HEK293 (cell line): ENCODE data around the gene CD2BP2.
A peak's percentile ranks its signal among the peaks of the same experiment; 100 is the strongest.

Experiments
- CTCF ChIA-PET: fragments of 350-600 bp; formaldehyde crosslinking; extraction: SDS; loops from one replicate; lab custom pipeline; 2021; ENCODE audit warnings: antibody characterized with exemption; lab: Yijun Ruan, JAX
- POLR2A ChIA-PET: fragments of 300-600 bp; formaldehyde crosslinking; extraction: SDS; loops from one replicate; lab custom pipeline; 2020; ENCODE audit warnings: antibody characterized with exemption, inconsistent platforms; lab: Yijun Ruan, JAX
- H3K27ac ChIP-seq: fragments of 200-500 bp; sonication (Bioruptor generic); 2 replicates; pipeline ENCODE4 v1.5.1; 2014; ENCODE audit warnings: low read depth, low read length, control low read depth, inconsistent platforms; ENCODE audit errors: extremely low read depth
- H3K36me3 ChIP-seq, 2 experiments: fragments of 200-500 bp in 1 of 2; sonication (Bioruptor generic) in 1 of 2; 1 replicate in 1 of 2; 2 replicates in 1 of 2; pipeline ENCODE4 v1.5.1; 2014 to 2017; ENCODE audit warnings: inconsistent platforms in 2 of 2, low read length in 2 of 2; ENCODE audit not compliant: control insufficient read depth in 2 of 2, insufficient read depth in 1 of 2
- H3K4me1 ChIP-seq: fragments of 200-500 bp; sonication (Bioruptor generic); 2 replicates; pipeline ENCODE4 v1.5.1; 2014; ENCODE audit warnings: mild to moderate bottlenecking, low read length, inconsistent platforms; ENCODE audit not compliant: control insufficient read depth, insufficient read depth
- H3K4me3 ChIP-seq: 2 replicates; pipeline ENCODE4 v1.5.1; 2011; ENCODE audit warnings: low read depth, mild to moderate bottlenecking, control low read depth, low read length, moderate library complexity
- H3K9me3 ChIP-seq: fragments of 200-500 bp; sonication (Bioruptor generic); 2 replicates; pipeline ENCODE4 v1.5.1; 2014; ENCODE audit warnings: low read depth, low read length, inconsistent platforms; ENCODE audit not compliant: control insufficient read depth, insufficient read depth
- GLI2 ChIP-seq: fragments of 450-650 bp; formaldehyde crosslinking; IDR thresholded peaks from 2 replicates; pipeline ENCODE4; 2017; ENCODE audit warnings: missing biosample characterization, missing genetic modification characterization, low read depth, borderline replicate concordance
- HOXD13 ChIP-seq: sonication (generic); formaldehyde crosslinking; IDR thresholded peaks from 2 replicates; pipeline ENCODE4 v1.8.0; 2022; ENCODE audit warnings: missing genetic modification reagents, borderline replicate concordance
- MEIS1 ChIP-seq: sonication (generic); formaldehyde crosslinking; IDR thresholded peaks from 2 replicates; pipeline ENCODE4 v1.8.1; 2022; ENCODE audit warnings: missing genetic modification reagents, mild to moderate bottlenecking, borderline replicate concordance
- SCRT1 ChIP-seq: fragments of 450-650 bp; formaldehyde crosslinking; IDR thresholded peaks from 2 replicates; pipeline ENCODE4 v1.5.1; 2016; ENCODE audit warnings: missing biosample characterization, missing genetic modification characterization, borderline replicate concordance
- SP7 ChIP-seq: fragments of 450-650 bp; formaldehyde crosslinking; IDR thresholded peaks from 2 replicates; pipeline ENCODE4 v1.5.1; 2016; ENCODE audit warnings: missing biosample characterization, missing genetic modification characterization
- TRIM28 ChIP-seq: IDR thresholded peaks from 2 replicates; pipeline ENCODE4 v1.6.1; 2011; ENCODE audit warnings: low read length, control low read depth, borderline replicate concordance
- ZIC2 ChIP-seq: fragments of 450-650 bp; formaldehyde crosslinking; IDR thresholded peaks from 2 replicates; pipeline ENCODE4 v1.5.1; 2016; ENCODE audit warnings: missing biosample characterization, missing genetic modification characterization
- ZNF132 ChIP-seq: fragments of 450-650 bp; formaldehyde crosslinking; IDR thresholded peaks from 2 replicates; pipeline ENCODE4 v1.5.1; 2017; ENCODE audit warnings: missing biosample characterization, missing genetic modification characterization, borderline replicate concordance
- ZNF155 ChIP-seq: fragments of 450-650 bp; formaldehyde crosslinking; IDR thresholded peaks from 2 replicates; pipeline ENCODE4 v1.5.1; 2016; ENCODE audit warnings: missing biosample characterization, missing genetic modification characterization
- ZNF18 ChIP-seq: fragments of 450-650 bp; formaldehyde crosslinking; IDR thresholded peaks from 2 replicates; pipeline ENCODE4 v1.5.1; 2016; ENCODE audit warnings: missing biosample characterization, missing genetic modification characterization
- ZNF202 ChIP-seq: fragments of 450-650 bp; formaldehyde crosslinking; IDR thresholded peaks from 2 replicates; pipeline ENCODE4 v1.5.1; 2016; ENCODE audit warnings: missing biosample characterization, missing genetic modification characterization, borderline replicate concordance
- ZNF24 ChIP-seq: fragments of 450-650 bp; formaldehyde crosslinking; IDR thresholded peaks from 2 replicates; pipeline ENCODE4 v1.5.1; 2016; ENCODE audit warnings: missing biosample characterization, missing genetic modification characterization
- ZNF350 ChIP-seq: fragments of 450-650 bp; formaldehyde crosslinking; IDR thresholded peaks from 2 replicates; pipeline ENCODE4 v1.5.0; 2017; ENCODE audit warnings: missing biosample characterization, mild to moderate bottlenecking, missing genetic modification characterization
- ZNF404 ChIP-seq: fragments of 450-650 bp; formaldehyde crosslinking; IDR thresholded peaks from 2 replicates; pipeline ENCODE4 v1.5.1; 2017; ENCODE audit warnings: missing biosample characterization, missing genetic modification characterization
- ZNF488 ChIP-seq: fragments of 450-650 bp; formaldehyde crosslinking; IDR thresholded peaks from 2 replicates; pipeline ENCODE4 v1.5.1; 2016; ENCODE audit warnings: missing biosample characterization, missing genetic modification characterization
- ZNF558 ChIP-seq: fragments of 450-650 bp; formaldehyde crosslinking; IDR thresholded peaks from 2 replicates; pipeline ENCODE4 v1.5.1; 2016; ENCODE audit warnings: missing biosample characterization, missing genetic modification characterization
- ZNF610 ChIP-seq: fragments of 450-650 bp; formaldehyde crosslinking; IDR thresholded peaks from 2 replicates; pipeline ENCODE4 v1.5.1; 2016; ENCODE audit warnings: missing biosample characterization, missing genetic modification characterization, borderline replicate concordance
- ZNF701 ChIP-seq: fragments of 450-650 bp; formaldehyde crosslinking; IDR thresholded peaks from 2 replicates; pipeline ENCODE4 v1.5.1; 2016; ENCODE audit warnings: missing biosample characterization, missing genetic modification characterization
- ZNF776 ChIP-seq: fragments of 450-650 bp; formaldehyde crosslinking; IDR thresholded peaks from 2 replicates; pipeline ENCODE4 v1.5.0; 2017; ENCODE audit warnings: missing biosample characterization, missing genetic modification characterization, borderline replicate concordance
- ZNF785 ChIP-seq: fragments of 450-650 bp; formaldehyde crosslinking; IDR thresholded peaks from 2 replicates; pipeline ENCODE4 v1.5.1; 2016; ENCODE audit warnings: missing biosample characterization, missing genetic modification characterization
- ZNF792 ChIP-seq: fragments of 450-650 bp; formaldehyde crosslinking; IDR thresholded peaks from 2 replicates; pipeline ENCODE4 v1.5.1; 2016; ENCODE audit warnings: missing biosample characterization, missing genetic modification characterization
- ZNF837 ChIP-seq: fragments of 450-650 bp; formaldehyde crosslinking; IDR thresholded peaks from 2 replicates; pipeline ENCODE4 v1.5.1; 2016; ENCODE audit warnings: missing biosample characterization, missing genetic modification characterization
- ZNF843 ChIP-seq: fragments of 450-650 bp; formaldehyde crosslinking; IDR thresholded peaks from 2 replicates; pipeline ENCODE4 v1.5.1; 2016; ENCODE audit warnings: missing biosample characterization, missing genetic modification characterization
- ZSCAN23 ChIP-seq: fragments of 450-650 bp; formaldehyde crosslinking; IDR thresholded peaks from 2 replicates; pipeline ENCODE4 v1.5.1; 2016; ENCODE audit warnings: missing biosample characterization, missing genetic modification characterization
- ZSCAN30 ChIP-seq: fragments of 450-650 bp; IDR thresholded peaks from 2 replicates; pipeline ENCODE4 v1.5.1; 2018; ENCODE audit warnings: missing biosample characterization, mild to moderate bottlenecking, missing genetic modification characterization, moderate library complexity
- ZSCAN5A ChIP-seq: fragments of 450-650 bp; formaldehyde crosslinking; IDR thresholded peaks from 2 replicates; pipeline ENCODE4 v1.5.1; 2016; ENCODE audit warnings: missing biosample characterization, missing genetic modification characterization
- TF ChIP-seq, protein P1 (sequence below): fragments of 450-650 bp; formaldehyde crosslinking; IDR thresholded peaks from 2 replicates; pipeline ENCODE4 v1.5.1; 2017; ENCODE audit warnings: missing biosample characterization, mild to moderate bottlenecking, missing genetic modification characterization, moderate library complexity

CD2BP2 gene

GRCh38 chr16:30395992-30396585 lies 41.0 kb upstream of the CD2BP2 start (continued):
- TF ChIP-seq ZSCAN5A = no peak
- peak; percentile 44; the same call in 1 of the 2 replicates for TF ChIP-seq SP7
- 0 out of 2 replicates have a peak, but pooled peaks have one; percentile 1 for TF ChIP-seq ZIC2 (tag by site-specific recombination)

DNA sequence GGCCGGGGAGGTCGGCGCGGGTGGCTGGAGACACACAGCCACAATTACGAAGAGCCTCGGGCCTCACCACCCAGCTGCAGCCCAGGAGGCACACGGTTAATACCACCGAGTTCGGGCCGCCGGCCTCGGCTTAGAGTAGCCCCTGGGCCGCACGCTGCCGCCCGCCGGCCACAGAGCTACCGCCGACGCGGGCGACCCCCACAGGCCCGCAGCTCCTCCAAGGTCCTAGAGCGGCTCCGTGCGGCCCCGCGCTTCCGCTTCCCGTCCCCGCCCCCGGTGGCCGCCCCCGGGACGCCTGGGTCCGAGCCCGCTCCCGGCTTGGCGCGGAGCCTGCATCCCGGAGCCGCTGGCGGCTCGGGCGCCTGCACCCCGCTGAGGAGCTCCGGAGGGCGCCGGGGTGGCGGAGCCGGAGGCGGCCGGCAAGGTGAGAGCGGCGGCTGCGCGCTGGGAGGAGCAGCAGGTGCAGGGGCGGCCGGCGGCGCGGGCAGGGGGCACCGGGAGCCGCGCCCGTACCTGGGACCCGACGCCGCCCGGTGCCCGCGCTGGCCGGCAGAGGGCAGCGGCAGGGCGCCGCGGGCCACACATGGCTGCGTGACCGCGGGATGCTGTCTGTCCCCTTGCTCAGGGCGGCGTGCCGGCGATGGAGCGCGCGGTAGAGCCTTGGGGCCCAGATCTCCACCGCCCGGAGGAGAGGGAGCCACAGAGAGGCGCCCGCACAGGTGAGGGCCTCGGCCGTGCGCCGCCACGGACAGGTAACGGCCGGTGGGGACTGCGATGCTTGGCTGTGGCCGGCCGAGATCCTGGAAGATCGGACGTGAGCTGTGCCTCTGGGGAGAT lies 40.3 kb upstream of the CD2BP2 start, which contains the start of gene ZNF48:
TSS of gene ZNF48 (plus strand) at position 266 of the 837 bp plus-strand sequence. CDS start at position 641, 375 bp downstream.
- ChIA-PET POLR2A (interaction anchor here (0.9 to 3.2 kb wide), 16 partner anchors 9 to 330 kb away, joined by 3 to 44 read pairs (median 5); partner anchors contain the start of genes ALDOA, CD2BP2, DCTPP1 and SEPTIN1), CTCF (interaction anchor here (0.5 to 3.3 kb wide), 13 partner anchors 12 to 271 kb away, joined by 3 to 27 read pairs (median 5); partner anchors contain the start of genes DCTPP1, TBC1D10B, ZNF688 and ZNF771)
- TF ChIP-seq GLI2 (no peak), TRIM28 (no peak), ZNF558 (tag by site-specific recombination) (no peak), MEIS1 (no peak), ZSCAN30 (tag by site-specific recombination) (peak; percentile 92), ZNF776 (tag by site-specific recombination) (no peak), ZNF155 (tag by site-specific recombination) (no peak), ZNF610 (tag by site-specific recombination) (peak; percentile 75), ZNF202 (tag by site-specific recombination) (no peak), ZNF785 (tag by site-specific recombination) (peak; percentile 81; the same call in 1 of the 2 replicates), ZNF488 (tag by site-specific recombination) (no peak), SCRT1 (tag by site-specific recombination) (no peak), ZSCAN23 (tag by site-specific recombination) (no peak), ZNF843 (tag by site-specific recombination) (0 out of 2 replicates have a peak, but pooled peaks have one; percentile 55), ZNF350 (tag by site-specific recombination) (no peak), ZNF24 (peak; percentile 65; the same call in 1 of the 2 replicates), ZNF404 (tag by site-specific recombination) (no peak), ZNF701 (no peak), ZNF792 (tag by site-specific recombination) (peak; percentile 72; the same call in 1 of the 2 replicates), ZNF837 (tag by site-specific recombination) (no peak), HOXD13 (CRISPR knock-in tag) (peak; percentile 9; the same call in 1 of the 2 replicates), ZNF18 (tag by site-specific recombination) (no peak), ZSCAN5A (peak; percentile 80), ZNF132 (tag by site-specific recombination) (no peak)
- TF ChIP-seq, protein P1, sequence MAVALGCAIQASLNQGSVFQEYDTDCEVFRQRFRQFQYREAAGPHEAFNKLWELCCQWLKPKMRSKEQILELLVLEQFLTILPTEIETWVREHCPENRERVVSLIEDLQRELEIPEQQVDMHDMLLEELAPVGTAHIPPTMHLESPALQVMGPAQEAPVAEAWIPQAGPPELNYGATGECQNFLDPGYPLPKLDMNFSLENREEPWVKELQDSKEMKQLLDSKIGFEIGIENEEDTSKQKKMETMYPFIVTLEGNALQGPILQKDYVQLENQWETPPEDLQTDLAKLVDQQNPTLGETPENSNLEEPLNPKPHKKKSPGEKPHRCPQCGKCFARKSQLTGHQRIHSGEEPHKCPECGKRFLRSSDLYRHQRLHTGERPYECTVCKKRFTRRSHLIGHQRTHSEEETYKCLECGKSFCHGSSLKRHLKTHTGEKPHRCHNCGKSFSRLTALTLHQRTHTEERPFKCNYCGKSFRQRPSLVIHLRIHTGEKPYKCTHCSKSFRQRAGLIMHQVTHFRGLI = peak; percentile 50; the same call in 1 of the 2 replicates

More for the DNA sequence above, 40.3 kb upstream of the CD2BP2 start, which contains the start of gene ZNF48:
- Histone ChIP-seq H3K36me3 (peaks cover 0 to 27% of the 10 kb centered on the region in 2 experiments; a peak in 2 of 3 replicates), H3K4me3 (peak within 1 kb of the TSS; percentile 71), H3K4me1 (peaks cover 16% of the 10 kb centered on the region), H3K27ac (peak within 1 kb of the TSS; percentile 84), H3K9me3 (no peaks in the 10 kb centered on the region)
